BLaER1 (cell line): Measurements from ENCODE around the gene FAM25G.
"Not testable (repeated sequence)": the region's sequence is repeated elsewhere in the genome, so short reads cannot be mapped to it uniquely, and the experiment has no call there.

Source experiments
- H3K27ac ChIP-seq: shearing (Covaris generic); formaldehyde crosslinking; 2 replicates; pipeline ENCODE4 v1.8.1; 2022
- H3K27me3 ChIP-seq: shearing (Covaris generic); formaldehyde crosslinking; 2 replicates; pipeline ENCODE4 v1.8.1; 2022
- H3K36me3 ChIP-seq: shearing (Covaris generic); formaldehyde crosslinking; 2 replicates; pipeline ENCODE4 v1.8.1; 2022
- H3K4me1 ChIP-seq: shearing (Covaris generic); formaldehyde crosslinking; 2 replicates; pipeline ENCODE4 v1.8.1; 2022
- H3K4me2 ChIP-seq: shearing (Covaris generic); formaldehyde crosslinking; 2 replicates; pipeline ENCODE4 v1.8.1; 2022
- H3K4me3 ChIP-seq: shearing (Covaris generic); formaldehyde crosslinking; 2 replicates; pipeline ENCODE4 v1.8.1; 2022
- H3K9ac ChIP-seq: shearing (Covaris generic); formaldehyde crosslinking; 2 replicates; pipeline ENCODE4 v1.8.1; 2022
- H3K9me3 ChIP-seq: shearing (Covaris generic); formaldehyde crosslinking; 2 replicates; pipeline ENCODE4 v1.8.1; 2022
- H4K20me1 ChIP-seq: shearing (Covaris generic); formaldehyde crosslinking; 2 replicates; pipeline ENCODE4 v1.8.1; 2022

The FAM25G gene

DNA sequence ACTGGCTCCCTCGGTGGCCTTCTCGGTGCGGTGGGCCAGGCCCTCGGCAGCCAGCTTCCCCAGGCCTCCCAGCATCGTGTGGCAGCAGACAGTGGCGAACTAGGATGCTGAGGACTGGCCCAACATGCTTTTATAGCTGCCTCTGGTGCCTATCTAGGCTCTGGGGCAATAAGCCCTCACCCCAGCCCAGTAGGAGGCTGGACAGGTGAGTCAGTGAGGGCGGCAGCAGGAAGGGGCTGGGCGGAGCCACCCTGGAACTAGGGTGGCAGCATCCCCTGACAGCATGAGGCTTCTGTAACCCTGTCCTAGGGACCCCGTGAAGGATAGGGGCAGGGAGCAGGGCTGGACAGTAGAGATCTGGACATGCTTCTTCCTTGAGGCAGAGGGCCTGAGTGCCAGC, at the start of gene FAM25G:
FAM25G (minus strand) TSS at position 101 of the 400 bp plus-strand sequence; CDS start at position 75, 26 bp downstream.
- H3K36me3 ChIP-seq, H3K27ac ChIP-seq, H4K20me1 ChIP-seq, H3K9ac ChIP-seq, H3K4me2 ChIP-seq, H3K27me3 ChIP-seq, H3K4me3 ChIP-seq, H3K9me3 ChIP-seq, H3K4me1 ChIP-seq: not testable (repeated sequence)

DNA sequence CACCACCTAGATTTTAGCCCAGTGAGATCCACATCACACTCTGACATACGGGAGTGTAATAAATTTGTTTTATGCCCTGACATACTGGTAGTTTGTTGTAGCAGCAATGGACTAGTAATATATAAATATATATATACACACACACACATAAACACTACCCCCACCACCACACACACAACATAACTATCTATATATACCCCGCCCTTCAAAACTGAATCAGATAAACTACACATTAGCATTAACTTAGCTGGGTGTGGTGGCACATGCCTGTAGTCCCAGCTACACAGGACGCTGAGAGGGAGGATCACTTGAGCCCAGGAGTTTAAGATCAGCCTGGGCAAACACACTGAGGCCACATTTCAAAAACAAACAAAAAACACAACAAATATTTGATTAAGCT, 44.9 kb upstream of the FAM25G start:
- H3K9ac ChIP-seq, H3K9me3 ChIP-seq, H3K27me3 ChIP-seq, H3K4me1 ChIP-seq, H4K20me1 ChIP-seq, H3K4me2 ChIP-seq, H3K36me3 ChIP-seq, H3K27ac ChIP-seq, H3K4me3 ChIP-seq: not testable (repeated sequence)

DNA sequence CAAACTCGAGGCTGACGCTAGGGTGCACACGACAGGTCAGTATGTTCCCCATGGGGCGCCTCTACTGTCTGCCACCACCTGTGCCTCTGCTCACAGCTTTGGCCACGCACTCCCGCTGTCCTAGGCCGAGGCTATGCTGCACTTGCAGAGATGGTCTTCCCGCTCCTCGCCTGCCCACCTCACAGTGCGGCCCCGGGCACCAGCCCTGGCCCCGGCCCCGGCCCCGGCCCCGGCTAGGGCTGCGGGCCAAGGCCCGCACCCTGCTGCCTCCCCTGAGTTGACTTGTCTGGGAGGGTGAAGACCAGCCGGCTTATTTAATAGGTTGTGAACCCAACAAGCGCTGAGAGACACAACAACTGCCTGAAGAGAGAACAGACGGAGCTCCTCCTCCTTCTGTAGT, 32.0 kb upstream of the FAM25G start, which contains the start of gene AGAP9:
AGAP9 (minus strand) TSS at position 164 of the 400 bp plus-strand sequence; CDS start at position 52, 112 bp downstream.
- not testable (repeated sequence) for H3K4me1 ChIP-seq, H3K9me3 ChIP-seq, H3K9ac ChIP-seq, H4K20me1 ChIP-seq, H3K27me3 ChIP-seq, H3K27ac ChIP-seq, H3K36me3 ChIP-seq, H3K4me3 ChIP-seq, H3K4me2 ChIP-seq

DNA sequence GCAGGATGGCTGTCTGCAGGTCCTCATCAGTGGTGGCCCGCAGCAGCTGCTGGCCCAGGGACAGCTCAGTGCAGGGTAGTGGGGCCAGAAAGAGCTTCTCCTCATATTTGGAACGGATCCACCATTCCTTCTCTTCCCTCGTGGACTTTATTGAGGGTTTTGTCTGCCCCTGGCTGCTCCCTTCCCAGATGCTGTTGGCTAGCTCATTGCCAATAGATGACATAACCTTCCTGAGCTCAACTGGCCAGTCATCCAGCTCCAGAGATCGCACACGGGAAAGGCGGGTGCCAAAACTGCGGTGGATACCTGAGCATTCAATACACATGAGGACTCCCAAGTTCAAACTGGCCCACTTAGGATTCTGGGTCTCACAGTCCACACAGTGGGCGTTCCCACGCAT, 10.8 kb upstream of the FAM25G start:
- H3K27ac ChIP-seq, H3K4me3 ChIP-seq, H3K4me1 ChIP-seq, H3K27me3 ChIP-seq, H4K20me1 ChIP-seq, H3K9ac ChIP-seq, H3K36me3 ChIP-seq, H3K4me2 ChIP-seq, H3K9me3 ChIP-seq: not testable (repeated sequence)

DNA sequence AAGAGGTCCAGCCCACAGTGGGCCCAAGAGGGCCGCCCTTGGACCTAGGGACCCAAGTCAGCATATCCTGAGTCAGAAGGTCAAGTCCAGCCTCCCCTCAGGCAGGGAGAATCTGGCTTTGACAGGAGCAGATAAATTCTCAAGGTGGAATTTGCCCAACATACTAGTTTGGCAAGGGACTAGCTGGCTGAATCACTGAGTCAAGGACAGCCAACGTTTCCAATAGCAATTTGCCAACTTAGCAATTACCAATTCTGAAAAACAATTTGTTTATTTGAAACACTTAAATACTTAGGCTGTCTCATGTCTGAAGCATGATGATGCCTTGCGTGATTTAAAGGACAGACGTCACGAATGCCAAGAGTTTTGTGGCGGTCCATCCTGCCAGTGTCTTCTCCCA, 2.7 kb upstream of the FAM25G start:
- not testable (repeated sequence) for H3K4me2 ChIP-seq, H3K9me3 ChIP-seq, H3K27ac ChIP-seq, H4K20me1 ChIP-seq, H3K27me3 ChIP-seq, H3K4me1 ChIP-seq, H3K9ac ChIP-seq, H3K4me3 ChIP-seq, H3K36me3 ChIP-seq

DNA sequence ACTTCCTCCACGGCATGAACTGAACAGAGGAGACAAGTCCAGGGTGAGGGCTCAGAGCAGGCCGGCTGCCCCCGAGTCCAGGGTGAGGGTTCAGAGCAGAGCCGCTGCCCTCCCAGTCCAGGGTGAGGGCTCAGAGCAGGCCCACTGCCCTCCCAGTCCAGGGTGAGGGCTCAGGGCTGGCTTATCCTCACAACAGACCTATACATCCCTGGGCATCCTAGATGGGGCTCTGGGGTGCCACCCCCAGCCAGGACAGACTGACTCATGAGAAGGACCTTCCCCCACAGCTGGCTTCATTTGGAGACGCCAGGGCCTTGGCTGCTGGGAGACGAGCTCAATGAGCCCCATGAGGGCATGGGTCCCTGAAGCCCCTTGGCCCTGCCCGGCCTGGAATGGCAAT, 1.9 kb downstream of the FAM25G start:
- H3K4me3 ChIP-seq, H3K36me3 ChIP-seq, H3K27me3 ChIP-seq, H3K4me1 ChIP-seq, H3K9ac ChIP-seq, H3K9me3 ChIP-seq, H3K4me2 ChIP-seq, H3K27ac ChIP-seq, H4K20me1 ChIP-seq: not testable (repeated sequence)

DNA sequence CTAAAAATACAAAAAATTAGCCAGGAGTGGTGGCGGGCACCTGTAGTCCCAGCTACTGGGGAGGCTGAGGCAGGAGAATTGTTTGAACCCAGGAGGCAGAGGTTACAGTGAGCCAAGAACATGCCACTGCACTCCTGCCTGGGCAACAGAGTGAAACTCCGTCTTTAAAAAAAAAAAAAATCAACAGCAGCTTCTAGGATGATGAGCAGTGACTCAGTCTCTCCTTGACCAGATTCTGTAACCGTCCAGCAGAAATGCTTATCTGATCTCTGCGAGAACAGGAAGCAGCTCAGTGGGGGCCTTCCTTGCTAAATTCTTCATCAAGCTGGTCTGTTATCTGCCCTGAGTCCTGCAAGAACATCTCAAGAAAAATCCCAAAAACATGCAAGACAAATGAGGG, 5.6 kb downstream of the FAM25G start:
- not testable (repeated sequence) for H3K4me1 ChIP-seq, H3K4me3 ChIP-seq, H3K27ac ChIP-seq, H3K9ac ChIP-seq, H3K4me2 ChIP-seq, H4K20me1 ChIP-seq, H3K36me3 ChIP-seq, H3K9me3 ChIP-seq, H3K27me3 ChIP-seq

DNA sequence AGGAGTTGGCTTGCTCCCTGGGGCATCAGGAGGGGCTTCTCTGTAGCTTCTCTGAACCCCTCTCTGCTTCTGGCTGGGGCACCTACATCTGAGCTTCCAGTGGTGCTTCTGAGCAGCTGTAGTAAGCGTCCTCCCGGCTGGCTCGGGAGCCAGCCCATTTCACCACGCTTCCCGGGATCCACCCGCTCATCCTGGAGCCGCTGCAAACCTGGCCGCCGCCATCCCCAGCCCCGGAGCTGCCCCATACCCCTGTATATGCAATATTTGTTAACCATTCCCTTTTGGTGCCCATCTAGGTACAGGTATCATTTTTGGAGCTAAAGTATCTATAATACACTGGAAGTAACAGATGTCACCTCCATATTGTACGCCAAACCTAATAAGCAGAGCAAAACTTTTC, 6.7 kb downstream of the FAM25G start:
- H3K27me3 ChIP-seq, H3K4me1 ChIP-seq, H4K20me1 ChIP-seq, H3K4me2 ChIP-seq, H3K27ac ChIP-seq, H3K36me3 ChIP-seq, H3K9ac ChIP-seq, H3K4me3 ChIP-seq, H3K9me3 ChIP-seq: not testable (repeated sequence)

DNA sequence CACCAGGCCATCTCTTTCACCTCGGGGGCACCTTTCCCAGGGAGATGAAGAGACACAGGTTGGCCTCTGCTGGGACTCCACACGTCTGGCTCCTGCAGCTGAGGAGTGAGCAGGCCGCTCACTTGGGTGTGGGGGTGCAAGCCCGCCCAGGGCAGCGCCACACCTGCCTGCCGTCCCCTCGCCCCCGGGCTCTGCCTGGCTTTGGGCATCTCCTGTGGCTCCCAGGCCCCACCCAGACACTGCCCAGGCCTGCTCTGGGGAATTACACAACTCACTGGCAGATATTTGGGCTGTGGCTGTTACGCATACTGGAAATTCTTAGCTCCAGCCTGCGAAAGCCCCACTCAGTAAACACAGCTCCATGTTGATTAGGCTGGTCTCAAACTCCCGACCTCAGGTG, 7.6 kb downstream of the FAM25G start, which contains the start of gene ANXA8:
ANXA8 (minus strand) TSS at position 193 of the 400 bp plus-strand sequence; CDS start at position 11, 182 bp downstream.
- not testable (repeated sequence) for H3K4me1 ChIP-seq, H3K27ac ChIP-seq, H3K4me3 ChIP-seq, H3K36me3 ChIP-seq, H4K20me1 ChIP-seq, H3K9ac ChIP-seq, H3K4me2 ChIP-seq, H3K9me3 ChIP-seq, H3K27me3 ChIP-seq

DNA sequence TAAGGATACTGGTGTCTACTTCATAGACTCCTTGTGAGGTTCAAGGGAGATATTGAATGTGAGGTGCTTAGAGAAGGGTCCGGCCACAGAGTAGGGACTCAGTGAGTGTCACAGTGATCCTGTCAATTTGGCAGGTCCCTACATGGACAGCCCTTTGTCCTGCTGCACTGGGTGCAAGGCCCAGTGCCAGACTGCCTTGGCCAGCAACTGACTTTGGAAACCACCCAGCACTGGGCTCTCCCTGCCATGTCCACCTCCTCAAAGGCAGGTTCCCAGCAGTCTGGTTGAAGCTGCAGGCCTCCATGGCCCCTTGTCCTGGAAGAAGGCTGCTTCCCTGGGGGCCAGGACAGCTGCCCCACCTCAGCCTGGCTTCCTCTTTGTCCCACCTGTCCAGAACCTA, 9.1 kb downstream of the FAM25G start:
- H3K27ac ChIP-seq, H3K27me3 ChIP-seq, H3K4me2 ChIP-seq, H3K9me3 ChIP-seq, H4K20me1 ChIP-seq, H3K4me3 ChIP-seq, H3K9ac ChIP-seq, H3K36me3 ChIP-seq, H3K4me1 ChIP-seq: not testable (repeated sequence)

DNA sequence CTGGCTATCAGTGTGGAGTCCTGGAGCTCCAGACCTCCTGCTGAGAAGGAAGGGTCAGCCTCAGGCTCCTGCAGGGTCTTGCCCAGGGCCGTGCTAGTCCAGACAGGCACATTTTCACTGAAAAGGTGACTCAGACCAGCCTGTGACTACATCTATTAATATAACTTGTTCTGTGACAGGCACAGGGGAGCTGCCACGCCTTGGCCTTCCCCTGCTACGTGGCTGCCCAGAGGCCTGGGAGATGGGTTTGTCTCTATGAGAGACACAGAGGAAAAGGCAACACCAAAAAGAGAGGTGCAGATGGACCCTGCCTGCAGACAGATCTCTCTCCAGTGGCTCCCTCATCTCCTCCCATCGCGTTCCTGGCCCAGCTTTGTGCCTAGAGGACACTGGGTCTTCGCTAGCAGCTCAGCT, 9.7 kb downstream of the FAM25G start:
- not testable (repeated sequence) for H3K36me3 ChIP-seq, H3K27me3 ChIP-seq, H3K9ac ChIP-seq, H3K4me3 ChIP-seq, H3K4me2 ChIP-seq, H4K20me1 ChIP-seq, H3K4me1 ChIP-seq, H3K27ac ChIP-seq, H3K9me3 ChIP-seq

DNA sequence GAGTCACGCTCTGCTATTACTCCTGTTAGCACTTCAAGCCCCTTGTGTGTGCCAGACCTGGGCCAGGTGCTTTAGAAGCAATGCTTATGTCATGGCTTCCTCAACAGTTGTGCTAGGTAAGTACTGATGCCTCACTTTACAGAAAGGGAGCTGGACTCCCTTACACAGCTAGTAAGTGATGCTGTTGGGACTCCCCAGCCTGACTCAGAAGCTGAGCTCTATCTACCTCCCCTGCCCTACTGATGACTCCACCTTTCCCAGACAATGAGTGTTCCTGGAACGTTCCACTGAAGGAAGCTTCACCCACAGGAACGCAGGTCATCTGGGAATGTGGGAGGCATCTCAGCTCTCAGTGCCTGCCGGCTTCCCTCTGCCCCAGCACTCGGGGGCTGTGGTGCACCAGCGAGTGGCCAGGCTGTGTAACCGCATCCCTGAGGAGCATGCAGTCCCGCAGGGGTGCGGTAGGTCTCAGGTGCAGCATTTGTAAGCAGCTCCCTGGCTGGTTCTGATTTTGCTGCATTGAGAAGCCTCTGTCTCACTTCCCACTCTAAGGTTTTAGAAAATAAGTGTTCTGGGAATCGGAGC, 10.2 kb downstream of the FAM25G start:
- not testable (repeated sequence) for H3K9ac ChIP-seq, H3K36me3 ChIP-seq, H3K4me1 ChIP-seq, H3K27me3 ChIP-seq, H3K4me2 ChIP-seq, H4K20me1 ChIP-seq, H3K4me3 ChIP-seq, H3K27ac ChIP-seq, H3K9me3 ChIP-seq

DNA sequence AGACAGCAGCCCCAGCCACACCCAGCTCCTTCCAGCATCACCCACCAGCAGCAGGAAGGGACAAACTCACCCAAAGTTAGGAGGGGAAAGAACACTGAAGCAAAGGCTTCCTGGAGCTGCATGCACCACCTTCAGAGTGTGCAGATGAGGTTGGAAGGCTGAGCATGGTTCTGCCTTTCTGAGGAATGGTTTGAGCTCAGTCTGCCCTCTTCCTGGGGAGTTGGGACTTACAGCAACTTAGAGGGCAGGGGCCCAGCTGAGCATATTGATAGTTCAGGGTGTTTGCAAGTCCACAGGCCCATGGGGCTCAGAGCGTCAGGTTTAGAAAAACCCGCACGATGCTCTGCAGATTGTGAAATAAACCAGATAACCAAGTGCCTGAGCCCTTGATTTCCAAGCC, 11.4 kb downstream of the FAM25G start:
- H3K4me1 ChIP-seq, H3K27me3 ChIP-seq, H3K36me3 ChIP-seq, H3K9me3 ChIP-seq, H3K9ac ChIP-seq, H4K20me1 ChIP-seq, H3K27ac ChIP-seq, H3K4me2 ChIP-seq, H3K4me3 ChIP-seq: not testable (repeated sequence)

DNA sequence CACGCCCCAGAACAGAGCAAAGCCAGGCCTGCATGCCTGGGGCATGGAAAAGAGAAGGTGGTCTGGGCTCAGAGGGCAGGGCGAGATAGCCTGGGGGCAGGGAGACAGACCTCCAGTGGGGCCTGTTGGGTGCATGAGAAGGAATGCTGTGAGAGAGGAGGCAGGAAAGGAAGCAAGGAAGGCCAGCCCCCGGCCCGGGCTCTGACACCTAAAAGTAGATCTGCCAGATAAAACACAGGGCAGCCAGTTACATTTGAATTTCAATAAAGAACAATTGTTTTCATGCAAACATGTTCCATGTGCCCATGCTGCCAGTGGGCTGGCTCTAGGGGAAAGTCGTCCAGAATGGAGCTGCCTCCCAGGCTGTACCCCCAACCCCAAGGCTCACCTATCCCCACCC, 13.4 kb downstream of the FAM25G start:
- not testable (repeated sequence) for H3K9ac ChIP-seq, H3K27ac ChIP-seq, H3K4me2 ChIP-seq, H3K4me1 ChIP-seq, H3K4me3 ChIP-seq, H3K9me3 ChIP-seq, H3K36me3 ChIP-seq, H4K20me1 ChIP-seq, H3K27me3 ChIP-seq

DNA sequence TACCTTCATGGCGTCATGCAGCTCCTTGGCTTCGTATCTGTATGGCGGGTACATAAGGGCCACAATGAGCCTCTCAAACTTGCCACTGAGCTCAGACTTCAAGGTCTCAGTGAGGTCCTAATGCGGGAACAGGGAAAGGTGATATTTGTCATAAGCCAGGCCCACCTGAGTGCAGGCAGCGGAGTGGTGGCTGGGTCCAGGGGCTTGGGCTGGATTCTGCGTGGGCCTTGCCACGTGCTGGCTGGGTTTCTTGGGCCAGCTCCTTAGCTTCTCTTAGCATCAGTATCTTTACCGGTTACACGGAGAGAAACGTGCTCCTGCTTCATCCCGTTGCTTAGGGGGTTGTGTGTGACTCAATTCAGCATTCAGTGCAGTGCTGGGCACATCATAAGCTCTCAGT, 14.4 kb downstream of the FAM25G start:
- H4K20me1 ChIP-seq, H3K4me3 ChIP-seq, H3K27me3 ChIP-seq, H3K27ac ChIP-seq, H3K9ac ChIP-seq, H3K9me3 ChIP-seq, H3K36me3 ChIP-seq, H3K4me2 ChIP-seq, H3K4me1 ChIP-seq: not testable (repeated sequence)

DNA sequence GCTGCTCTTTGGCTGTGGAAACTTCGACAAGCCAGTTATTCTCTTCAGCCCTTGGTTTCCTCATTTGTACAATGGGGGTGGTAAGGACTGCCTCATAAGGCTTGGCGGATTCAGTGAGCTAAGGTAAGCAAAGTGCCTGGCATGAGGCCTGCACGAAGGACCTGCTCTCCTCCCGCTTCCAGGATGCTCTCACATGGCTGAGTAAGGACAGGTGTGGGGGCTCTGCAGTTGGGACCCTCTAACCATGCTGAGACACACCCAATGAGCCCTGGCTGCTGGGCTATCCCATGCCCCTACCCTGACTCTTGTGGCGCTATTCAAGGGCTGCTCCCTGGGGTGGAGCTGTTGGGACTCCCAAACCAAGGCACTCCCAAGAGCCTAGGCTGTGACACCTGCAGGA, 16.4 kb downstream of the FAM25G start:
- not testable (repeated sequence) for H3K27me3 ChIP-seq, H3K4me1 ChIP-seq, H4K20me1 ChIP-seq, H3K27ac ChIP-seq, H3K36me3 ChIP-seq, H3K9ac ChIP-seq, H3K4me3 ChIP-seq, H3K9me3 ChIP-seq, H3K4me2 ChIP-seq
